NCI-H2081 treated with DMSO at 0.1 percent for 48 hours (cell line): ENCODE data around the gene PTPRF.

ENCODE experiments used
- DNase-seq: peaks from one replicate; lab custom pipeline; 2025; lab: John Stamatoyannopoulos, UW

PTPRF gene

GRCh38 chr1:43513471-43514173 is 17.1 kb upstream of the PTPRF start:
- DNase-seq: no peak

DNA sequence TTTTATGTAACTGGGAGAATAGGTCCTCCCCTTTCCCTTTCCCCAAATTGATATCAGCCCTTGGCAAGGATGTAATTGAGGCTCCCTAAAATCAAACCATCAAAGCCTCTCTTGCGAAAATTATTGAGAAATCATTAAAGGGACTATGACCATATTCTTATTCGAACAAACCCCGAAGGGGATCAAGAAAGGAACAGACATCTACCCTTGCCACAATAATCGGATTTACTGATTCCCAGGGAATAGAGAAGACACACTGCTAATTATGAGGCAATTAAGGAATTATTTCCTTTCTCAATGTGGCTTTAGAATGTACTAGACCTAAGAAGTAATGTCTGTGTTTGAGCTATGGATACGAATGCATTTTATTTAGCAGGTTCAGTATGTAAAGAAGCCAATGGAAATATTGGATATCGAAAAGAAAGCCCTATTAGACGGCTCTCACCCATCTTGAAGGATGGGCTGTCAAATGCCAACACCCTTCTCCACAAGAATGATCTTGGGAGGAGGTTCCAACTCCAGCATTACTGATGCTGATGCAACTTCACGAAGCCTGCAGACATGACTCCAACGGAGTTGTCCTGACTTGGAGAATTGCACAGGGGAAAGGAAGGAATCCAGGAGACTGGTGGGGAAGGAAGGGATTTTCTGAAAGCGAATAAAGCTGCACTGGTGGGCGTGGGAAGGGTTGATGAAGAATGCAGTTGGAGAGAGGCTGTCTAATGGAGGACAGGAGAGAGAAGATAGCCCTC is 11.6 kb upstream of the PTPRF start:
- no peak for DNase-seq

DNA sequence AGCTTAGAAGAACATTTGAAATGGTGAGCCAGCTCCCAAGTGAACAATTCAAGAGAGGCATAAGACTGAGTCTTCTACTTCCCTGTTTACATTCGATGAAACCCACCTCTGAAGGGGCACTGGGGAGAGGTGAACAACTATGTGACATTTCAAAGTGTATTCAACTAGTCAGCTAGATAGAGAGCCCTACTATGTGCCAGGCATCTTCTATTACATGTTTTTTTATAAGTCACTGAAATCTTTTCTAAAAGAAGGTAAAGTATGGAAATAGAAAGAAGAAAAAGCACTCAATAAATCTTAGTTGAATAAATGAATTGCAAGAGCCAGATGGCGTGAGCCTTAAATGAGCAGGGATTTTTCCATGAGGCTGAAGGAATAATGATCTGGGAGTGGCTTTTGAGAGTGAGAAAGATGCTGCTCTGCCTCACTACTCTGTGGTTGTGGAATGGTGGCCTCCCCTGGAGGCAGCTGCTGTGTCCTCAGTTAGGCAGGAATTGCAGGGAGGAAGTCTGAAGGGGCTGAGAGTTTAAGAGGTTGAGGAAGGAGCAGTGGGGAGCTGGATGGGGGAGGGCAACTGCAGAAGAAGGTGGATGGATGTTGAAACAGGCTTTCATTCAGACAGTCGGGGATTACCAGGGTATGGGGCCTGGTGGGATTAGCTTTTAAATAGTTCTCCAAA is 10.4 kb upstream of the PTPRF start:
- DNase-seq: no peak

- DNase-seq: no peak
Observed at GRCh38 chr1:43521078-43521477, 9.6 kb upstream of the PTPRF start.

DNA sequence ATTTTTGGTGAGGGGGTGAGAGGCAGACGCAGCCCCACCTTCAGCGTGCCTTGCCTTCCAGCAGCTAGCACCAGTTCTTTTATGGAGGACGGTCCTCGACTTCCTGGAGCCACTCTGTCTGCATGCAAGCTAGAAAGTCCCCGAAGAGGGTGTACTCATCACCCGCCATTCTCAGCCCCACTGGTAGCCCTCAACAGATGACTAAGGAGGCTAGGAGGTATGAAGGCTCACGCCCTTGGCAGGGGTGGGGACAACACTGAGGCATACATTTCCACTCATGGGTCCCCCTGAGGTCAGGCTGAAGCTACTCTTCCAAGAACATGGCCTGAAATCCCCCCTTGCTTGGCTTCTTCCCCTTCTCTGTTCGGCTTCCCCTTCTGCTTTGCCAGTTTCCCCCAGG is 8.9 kb upstream of the PTPRF start:
- DNase-seq: no peak

GRCh38 chr1:43522431-43522775 is 8.3 kb upstream of the PTPRF start:
- no peak for DNase-seq

DNA sequence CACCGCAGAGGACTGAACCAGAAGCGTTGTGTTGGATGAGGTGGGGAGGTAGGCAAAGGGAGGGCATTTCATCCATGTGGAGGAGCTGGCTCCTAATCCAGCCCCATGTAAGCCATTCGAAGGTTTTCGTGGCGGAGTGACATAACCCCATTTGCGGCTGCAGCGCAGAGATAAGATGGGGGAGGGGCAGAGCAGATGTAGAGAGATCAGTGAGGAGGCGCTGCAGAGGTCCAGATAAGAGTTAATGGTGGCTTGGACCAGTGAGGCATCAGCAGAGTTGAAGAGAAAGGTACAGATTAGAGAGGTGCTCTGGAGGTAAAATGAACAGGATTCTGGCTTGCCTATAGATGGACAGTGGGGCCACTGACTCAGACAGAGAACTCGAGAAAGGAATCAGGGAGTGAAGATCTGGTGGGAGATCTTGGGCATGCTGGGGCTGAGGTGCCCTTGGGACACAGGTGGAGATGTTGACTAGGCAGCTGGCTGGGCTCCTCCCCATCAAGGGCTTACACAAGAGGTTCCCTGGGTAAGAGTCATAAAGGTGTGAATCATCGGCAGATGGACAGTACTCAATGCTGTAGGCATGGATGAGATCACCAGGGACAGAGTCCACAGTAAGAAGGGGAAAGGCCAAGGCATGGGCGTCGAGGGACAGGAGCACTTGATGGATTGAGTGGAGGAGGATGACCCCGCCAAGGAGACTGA is 7.8 kb upstream of the PTPRF start:
- DNase-seq: no peak

DNA sequence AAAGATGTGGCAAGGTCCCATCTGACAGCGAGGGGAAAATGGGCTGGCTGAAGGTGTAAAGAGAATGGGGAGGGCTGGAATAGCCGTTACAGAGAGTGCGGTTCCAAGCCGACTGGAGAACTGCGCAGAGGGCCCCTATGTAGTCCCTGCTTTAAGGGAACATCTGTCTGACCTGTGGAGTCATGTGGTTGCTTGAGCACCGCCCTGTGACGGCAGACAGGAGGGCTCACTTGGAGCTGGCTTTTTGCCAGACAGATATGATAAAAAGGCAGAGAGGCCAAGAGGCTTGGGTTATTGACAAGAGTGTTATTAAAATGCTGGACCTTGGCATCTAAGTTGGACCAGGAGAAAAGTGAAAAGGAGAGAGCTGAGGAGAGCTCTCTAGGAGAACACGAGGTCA is 5.9 kb upstream of the PTPRF start:
- no peak for DNase-seq

GRCh38 chr1:43526002-43526401 is 4.7 kb upstream of the PTPRF start:
- no peak for DNase-seq

- no peak for DNase-seq
Observed at GRCh38 chr1:43527111-43527878, 3.4 kb upstream of the PTPRF start.

DNA sequence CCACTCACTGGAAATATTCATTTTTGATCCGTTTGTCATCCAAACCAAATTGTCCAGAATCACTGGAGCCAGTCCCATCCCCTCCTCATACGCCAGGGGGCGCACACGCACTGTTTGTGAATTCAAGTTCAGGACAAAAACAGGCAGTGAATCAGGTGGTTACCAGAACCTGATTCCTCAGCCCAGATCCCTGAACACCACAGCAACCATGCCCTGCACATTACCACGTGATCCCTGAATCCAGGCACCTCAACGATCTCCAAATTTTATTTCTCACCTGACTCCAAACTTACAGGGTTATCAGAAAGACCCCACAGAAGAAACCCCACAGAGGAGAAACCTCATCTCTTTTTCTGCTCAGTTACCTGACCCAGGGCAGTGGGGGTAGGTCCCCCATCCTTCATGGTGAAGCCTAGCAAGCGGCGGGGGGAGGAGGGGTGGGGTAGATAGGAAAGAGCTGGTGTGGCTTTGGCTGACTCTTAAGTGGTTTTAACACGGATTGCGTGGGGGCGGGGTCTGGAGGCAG is 1.4 kb upstream of the PTPRF start:
- peak; percentile 68 for DNase-seq

- DNase-seq: no peak
Observed at GRCh38 chr1:43531107-43531905, 623 bp downstream of the PTPRF start.

DNA sequence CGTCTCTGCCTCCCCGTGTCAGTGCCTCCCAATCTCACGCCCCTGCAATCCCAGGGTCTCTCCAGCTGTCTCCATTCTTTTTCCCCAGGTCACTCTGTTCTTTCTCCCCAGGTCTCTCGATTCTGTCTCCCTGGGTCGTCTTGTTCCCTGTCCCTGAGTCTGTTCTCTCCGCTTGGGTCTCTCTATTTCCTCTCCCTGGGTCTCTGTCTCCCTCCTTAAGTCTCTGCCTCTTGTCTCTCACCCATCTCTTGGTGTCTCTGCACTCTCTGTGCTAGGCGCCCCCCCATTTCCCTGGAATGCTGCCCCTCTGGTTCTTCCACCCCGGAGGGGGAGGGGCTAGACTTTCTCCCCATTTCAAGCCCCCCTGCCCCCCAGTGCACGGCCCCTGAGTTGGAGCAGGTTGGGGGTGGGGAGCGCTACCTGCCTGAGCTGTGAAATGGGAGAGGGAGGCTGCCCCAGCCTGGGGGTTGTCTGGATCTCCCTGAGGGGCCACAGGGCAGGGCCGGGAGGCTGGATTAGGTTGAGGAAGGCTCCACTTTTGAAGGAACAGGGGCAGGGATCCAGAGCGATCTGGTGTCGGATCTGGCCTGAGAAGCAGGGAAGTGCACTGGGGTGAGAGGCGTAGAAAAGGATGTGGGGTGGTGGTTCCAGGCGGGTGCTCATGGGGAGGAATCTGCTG is 1.4 kb downstream of the PTPRF start:
- DNase-seq: no peak

DNA sequence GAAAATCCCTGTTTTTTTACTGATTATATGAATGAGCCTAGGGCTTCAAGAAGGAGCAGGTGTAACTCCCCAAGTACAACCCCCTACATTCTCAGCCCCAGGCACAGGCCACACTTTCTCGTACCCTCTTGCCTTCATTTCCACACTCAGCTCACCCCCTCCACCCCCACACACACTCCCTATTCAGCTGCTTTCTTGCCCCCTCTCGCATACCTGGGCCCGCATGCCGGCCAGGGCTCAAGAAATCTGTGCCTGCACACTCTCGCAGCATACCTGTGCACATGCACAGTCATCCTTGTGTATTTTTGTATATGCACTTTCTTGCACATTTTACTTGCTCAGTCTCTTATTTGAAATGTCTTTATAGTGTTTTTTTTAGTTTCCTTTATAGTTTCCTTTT is 2.0 kb downstream of the PTPRF start:
- DNase-seq: no peak

GRCh38 chr1:43533584-43533983 is 2.9 kb downstream of the PTPRF start:
- no peak for DNase-seq

- DNase-seq: no peak
Observed at GRCh38 chr1:43534256-43534655, 3.6 kb downstream of the PTPRF start.

DNA sequence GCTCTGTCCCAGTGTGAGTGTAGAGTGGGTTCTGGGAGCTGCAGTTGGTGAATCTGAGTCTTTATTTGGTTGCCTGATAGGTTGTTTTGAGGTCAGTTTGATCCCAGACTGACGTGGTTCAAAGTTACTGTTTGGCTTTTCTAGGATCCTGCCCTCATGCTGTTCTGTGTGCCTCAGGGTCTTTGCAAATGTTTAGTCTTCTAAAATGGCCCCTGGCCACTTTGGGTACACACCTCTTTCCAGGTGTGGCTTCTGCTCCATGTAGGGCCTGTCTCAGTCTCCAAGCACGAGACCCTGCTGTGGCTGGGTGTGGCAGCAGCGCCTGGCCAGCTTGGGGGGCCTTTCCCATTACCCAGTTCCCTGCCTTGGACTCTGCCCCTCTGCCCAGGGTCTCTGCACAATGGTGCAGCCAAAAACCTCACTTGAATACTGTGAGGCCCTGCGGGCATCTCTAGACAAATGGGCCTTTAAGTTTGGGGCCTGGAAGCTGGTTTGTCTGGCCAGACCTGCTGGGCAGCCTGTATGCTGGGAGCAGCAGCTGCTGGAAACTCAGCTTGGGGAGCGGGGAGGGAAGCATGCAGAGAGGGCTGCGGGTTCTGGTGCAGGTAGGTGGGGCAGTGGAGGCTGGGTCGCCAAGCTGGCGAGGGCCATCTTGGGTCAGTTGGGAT is 5.6 kb downstream of the PTPRF start:
- no peak for DNase-seq

- no peak for DNase-seq
Observed at GRCh38 chr1:43536864-43537358, 6.2 kb downstream of the PTPRF start.

- no peak for DNase-seq
Observed at GRCh38 chr1:43537423-43538142, 6.9 kb downstream of the PTPRF start.
